ENCODE data around the gene CEPT1.

The CEPT1 gene

GRCh38 chr1:111183308-111184069 lies 43.5 kb downstream of the CEPT1 start:
- no peak for FAIRE-seq

GRCh38 chr1:111184663-111185062 lies 44.6 kb downstream of the CEPT1 start:
- FAIRE-seq (no peak), DNase-seq (ENCODE audit: insufficient read length, low spot score) (no peak)
- TF ChIP-seq POLR2A (IDR thresholded peaks at IDR 0.05; ENCODE audit: low read depth, low read length) (no peak), PAX5 (IDR thresholded peaks at IDR 0.05; ENCODE audit: insufficient read depth, low read length, severe bottlenecking) (no peak), TAF1 (IDR thresholded peaks at IDR 0.05; ENCODE audit: low read depth, low read length) (no peak), POU2F2 (IDR thresholded peaks at IDR 0.05; ENCODE audit: low read depth, low read length) (no peak), POLR2AphosphoS5 (IDR thresholded peaks at IDR 0.05; ENCODE audit: low read depth, low read length) (no peak), SPI1 (IDR thresholded peaks at IDR 0.05; ENCODE audit: low read depth, low read length) (no peak)

More at GRCh38 chr1:111183308-111184069, 43.5 kb downstream of the CEPT1 start:
- no peak for TF ChIP-seq PAX5 (IDR thresholded peaks at IDR 0.05; ENCODE audit: insufficient read depth, low read length, severe bottlenecking)
- TF ChIP-seq SPI1 (IDR thresholded peaks at IDR 0.05; ENCODE audit: low read depth, low read length), result no peak
- TF ChIP-seq TAF1 (IDR thresholded peaks at IDR 0.05; ENCODE audit: low read depth, low read length), result no peak
- no peak for TF ChIP-seq POLR2AphosphoS5 (IDR thresholded peaks at IDR 0.05; ENCODE audit: low read depth, low read length)
- TF ChIP-seq POLR2A (IDR thresholded peaks at IDR 0.05; ENCODE audit: low read depth, low read length), result no peak
- TF ChIP-seq POU2F2 (IDR thresholded peaks at IDR 0.05; ENCODE audit: low read depth, low read length), result no peak
- no peak for DNase-seq (ENCODE audit: insufficient read length, low spot score)

- no peak for FAIRE-seq
- TF ChIP-seq POLR2AphosphoS5 (IDR thresholded peaks at IDR 0.05; ENCODE audit: low read depth, low read length) (no peak), POLR2A (IDR thresholded peaks at IDR 0.05; ENCODE audit: low read depth, low read length) (no peak), SPI1 (IDR thresholded peaks at IDR 0.05; ENCODE audit: low read depth, low read length) (no peak), TAF1 (IDR thresholded peaks at IDR 0.05; ENCODE audit: low read depth, low read length) (no peak), PAX5 (IDR thresholded peaks at IDR 0.05; ENCODE audit: insufficient read depth, low read length, severe bottlenecking) (no peak), POU2F2 (IDR thresholded peaks at IDR 0.05; ENCODE audit: low read depth, low read length) (no peak)
- DNase-seq (ENCODE audit: insufficient read length, low spot score), result no peak
Observed at GRCh38 chr1:111190931-111191451, 51.0 kb downstream of the CEPT1 start.

GRCh38 chr1:111191496-111191895 lies 51.5 kb downstream of the CEPT1 start:
- FAIRE-seq (no peak), DNase-seq (ENCODE audit: insufficient read length, low spot score) (no peak)
- TF ChIP-seq POLR2AphosphoS5 (IDR thresholded peaks at IDR 0.05; ENCODE audit: low read depth, low read length), result no peak

GRCh38 chr1:111192074-111192473 lies 52.1 kb downstream of the CEPT1 start:
- TF ChIP-seq POLR2AphosphoS5 (IDR thresholded peaks at IDR 0.05; ENCODE audit: low read depth, low read length) (no peak), SPI1 (IDR thresholded peaks at IDR 0.05; ENCODE audit: low read depth, low read length) (no peak), POU2F2 (IDR thresholded peaks at IDR 0.05; ENCODE audit: low read depth, low read length) (no peak), PAX5 (IDR thresholded peaks at IDR 0.05; ENCODE audit: insufficient read depth, low read length, severe bottlenecking) (no peak), POLR2A (IDR thresholded peaks at IDR 0.05; ENCODE audit: low read depth, low read length) (no peak), TAF1 (IDR thresholded peaks at IDR 0.05; ENCODE audit: low read depth, low read length) (no peak)
- no peak for DNase-seq (ENCODE audit: insufficient read length, low spot score)
- no peak for FAIRE-seq

GRCh38 chr1:111192658-111193519 lies 52.9 kb downstream of the CEPT1 start:
- FAIRE-seq, result peak; percentile 80
- peak; percentile 88 for TF ChIP-seq SPI1 (IDR thresholded peaks at IDR 0.05; ENCODE audit: low read depth, low read length)
- no peak for TF ChIP-seq TAF1 (IDR thresholded peaks at IDR 0.05; ENCODE audit: low read depth, low read length)
- no peak for DNase-seq (ENCODE audit: insufficient read length, low spot score)

- FAIRE-seq, result no peak
- TF ChIP-seq TAF1 (IDR thresholded peaks at IDR 0.05; ENCODE audit: low read depth, low read length), result no peak
- TF ChIP-seq POLR2A (IDR thresholded peaks at IDR 0.05; ENCODE audit: low read depth, low read length), result no peak
- TF ChIP-seq POLR2AphosphoS5 (IDR thresholded peaks at IDR 0.05; ENCODE audit: low read depth, low read length), result no peak
- no peak for TF ChIP-seq POU2F2 (IDR thresholded peaks at IDR 0.05; ENCODE audit: low read depth, low read length)
- TF ChIP-seq PAX5 (IDR thresholded peaks at IDR 0.05; ENCODE audit: insufficient read depth, low read length, severe bottlenecking), result no peak
- TF ChIP-seq SPI1 (IDR thresholded peaks at IDR 0.05; ENCODE audit: low read depth, low read length), result no peak
- DNase-seq (ENCODE audit: insufficient read length, low spot score), result no peak
Observed at GRCh38 chr1:111193712-111194480, 53.9 kb downstream of the CEPT1 start.

GRCh38 chr1:111195002-111195684 lies 55.1 kb downstream of the CEPT1 start:
- FAIRE-seq, result no peak
- no peak for DNase-seq (ENCODE audit: insufficient read length, low spot score)
- no peak for TF ChIP-seq SPI1 (IDR thresholded peaks at IDR 0.05; ENCODE audit: low read depth, low read length)
- TF ChIP-seq TAF1 (IDR thresholded peaks at IDR 0.05; ENCODE audit: low read depth, low read length), result no peak
- no peak for TF ChIP-seq POU2F2 (IDR thresholded peaks at IDR 0.05; ENCODE audit: low read depth, low read length)
- TF ChIP-seq POLR2AphosphoS5 (IDR thresholded peaks at IDR 0.05; ENCODE audit: low read depth, low read length), result no peak
- no peak for TF ChIP-seq PAX5 (IDR thresholded peaks at IDR 0.05; ENCODE audit: insufficient read depth, low read length, severe bottlenecking)
- no peak for TF ChIP-seq POLR2A (IDR thresholded peaks at IDR 0.05; ENCODE audit: low read depth, low read length)

Data from GM12891 (cell line).